Measurements from ENCODE around the gene CEP44. TPM values are rescaled to one million over a fixed set of nuclear protein-coding genes. Genes with fewer than 3 reads are reported as not detected.

CEP44 gene
- total and polyA plus RNA-seq, 2 of the 4 experiments (the other 2 are of a cell fraction) = 3.5 to 9.5 TPM

GRCh38 chr4:174332741-174333493, 49.2 kb downstream of the CEP44 start:
- H3K27me3 ChIP-seq (ENCODE audit: control insufficient read depth, insufficient read depth, low read length) = no peaks in the 10 kb centered on the region
- no peak overlapping the region for H4K8ac ChIP-seq (ENCODE audit: low read depth in 2 of 2, low read length in 2 of 2)
- in situ Hi-C loops (cut with MboI; ENCODE audit: low sequenced_read_pairs) = no loop called here
- no peaks in the 10 kb centered on the region for H3K9me3 ChIP-seq (ENCODE audit: control insufficient read depth, insufficient read depth, low read length)
- H3K4me3 ChIP-seq (ENCODE audit: insufficient read depth, low read depth, low read length) = no peak overlapping the region
- H3K9me1 ChIP-seq (ENCODE audit: insufficient read depth, low read length) = no peaks in the 10 kb centered on the region; the same call in 1 of the 2 replicates
- TF ChIP-seq CHD1 (IDR thresholded peaks at IDR 0.05; ENCODE audit: low read depth, low read length) (no peak), BHLHE40 (IDR thresholded peaks at IDR 0.05; ENCODE audit: low read depth, low read length) (no peak), FOS (IDR thresholded peaks at IDR 0.05; ENCODE audit: low read depth, low read length) (no peak), ELK1 (IDR thresholded peaks at IDR 0.05; ENCODE audit: borderline replicate concordance, low read depth, low read length) (no peak), POLR2A (IDR thresholded peaks at IDR 0.05; ENCODE audit: low read depth, low read length) (no peak), CTCF (conservative IDR thresholded peaks at IDR 0.05; ENCODE audit: low read depth, low read length) (no peak), RCOR1 (IDR thresholded peaks at IDR 0.05; ENCODE audit: insufficient replicate concordance, low read length) (no peak), MAZ (IDR thresholded peaks at IDR 0.05; ENCODE audit: borderline replicate concordance, low read depth, low read length) (no peak), RAD21 (IDR thresholded peaks at IDR 0.05; ENCODE audit: low read length) (no peak), MAFK (IDR thresholded peaks at IDR 0.05; ENCODE audit: low read depth, low read length) (no peak), NFE2L2 (IDR thresholded peaks at IDR 0.05; ENCODE audit: low read depth, low read length) (no peak), MXI1 (IDR thresholded peaks at IDR 0.05; ENCODE audit: borderline replicate concordance, low read depth, low read length) (no peak), CEBPB (IDR thresholded peaks at IDR 0.05; ENCODE audit: low read depth, low read length) (no peak), SMC3 (IDR thresholded peaks at IDR 0.05; ENCODE audit: low read depth, low read length) (no peak)
- ATAC-seq (ENCODE audit: low read depth) (no peak), DNase-seq (no peak)
- H2BK15ac ChIP-seq (ENCODE audit: low read depth, low read length) = no peak overlapping the region
- POLR2A ChIA-PET (ENCODE audit: unreplicated experiment) = no interaction called here
- no peak overlapping the region for H3K4ac ChIP-seq (ENCODE audit: low read depth, low read length)
- WGBS, 2 experiments (ENCODE audit: extremely low coverage in 2 of 2, insufficient read length in 1 of 2) = 100% methylated on average over 1 of the region's 4 CpGs; no CpG with 5 or more reads in 1 of the 2 experiments
- intact Hi-C loops (cut with micrococcal nuclease) = no loop called here
- no peak overlapping the region for H2BK20ac ChIP-seq (ENCODE audit: low read depth, low read length)
- H3K56ac ChIP-seq (ENCODE audit: extremely low read depth, insufficient read depth, low read length) = no peak overlapping the region
- no TSS peak for BruUV-seq (replicated peaks)
- H3K4me1 ChIP-seq (ENCODE audit: control insufficient read depth, insufficient read depth, low read length) = no peaks in the 10 kb centered on the region
- no peak overlapping the region for H3K14ac ChIP-seq (replicated peaks; ENCODE audit: low read depth, low read length)
- no peak overlapping the region for H2BK5ac ChIP-seq (ENCODE audit: low read depth, low read length, poor library complexity, severe bottlenecking)
- H2AK5ac ChIP-seq (ENCODE audit: low read depth, low read length) = no peak overlapping the region
- dilution Hi-C loops (cut with HindIII; ENCODE audit: low sequenced_read_pairs, unreplicated experiment) = no loop called here
- H4K20me1 ChIP-seq (ENCODE audit: insufficient read depth, low read length) = no peaks in the 10 kb centered on the region
- CTCF ChIA-PET = no interaction called here
- no peaks in the 10 kb centered on the region for H3K36me3 ChIP-seq (ENCODE audit: control insufficient read depth, insufficient read depth, low read length)
- H4K5ac ChIP-seq (ENCODE audit: low read depth, low read length) = no peak overlapping the region
- H3K9ac ChIP-seq (ENCODE audit: low read depth, low read length) = no peak overlapping the region
- no peak overlapping the region for H3K27ac ChIP-seq (ENCODE audit: insufficient read depth, low read length)
- H3K4me2 ChIP-seq (ENCODE audit: low read depth, low read length) = no peak overlapping the region
- no peak overlapping the region for H2AK9ac ChIP-seq (replicated peaks; ENCODE audit: low read depth, low read length, poor library complexity)
- H4K91ac ChIP-seq (ENCODE audit: insufficient read depth, low read depth, low read length) = no peak overlapping the region
- no peaks in the 10 kb centered on the region for H3K79me1 ChIP-seq (ENCODE audit: low read depth in 1 of 2, low read length in 2 of 2)
- H3K18ac ChIP-seq (ENCODE audit: low read depth, low read length) = no peak overlapping the region
- no peak overlapping the region for H3K23ac ChIP-seq (ENCODE audit: low read depth, low read length)
- no peak overlapping the region for H2AFZ ChIP-seq (replicated peaks; ENCODE audit: low read length, poor library complexity)
- no peak overlapping the region for H2BK120ac ChIP-seq (ENCODE audit: low read depth, low read length)
